Activated T-helper 2 cell treated with anti-CD3 and anti-CD28 coated beads, Interferon-gamma antibody, Interleukin-2, Interleukin-4, amounts not matched to agents 10 μg/mL and 5 μg/mL and 100 μg/mL, durations not matched to agents 14 hours and 24 hours and 36 hours (primary cell): ENCODE data around the gene STX2. TPM values are rescaled to one million over a fixed set of nuclear protein-coding genes. Genes with fewer than 3 reads are reported as not detected.

ENCODE experiments used
- DNase-seq: peaks from one replicate; pipeline ENCODE4 v3.0.0; 2021; ENCODE audit warnings: low spot score
- H3K27ac Mint-ChIP-seq: one replicate; pipeline ENCODE4 v1.8.0; 2021; ENCODE audit warnings: mixed read lengths
- H3K27me3 Mint-ChIP-seq: one replicate; pipeline ENCODE4 v1.8.0; 2021; ENCODE audit warnings: low read depth, mixed read lengths
- H3K36me3 Mint-ChIP-seq: one replicate; pipeline ENCODE4 v1.8.0; 2021; ENCODE audit warnings: low read depth, mixed read lengths
- H3K4me1 Mint-ChIP-seq: one replicate; pipeline ENCODE4 v1.8.0; 2021; ENCODE audit warnings: low read depth, mixed read lengths
- H3K4me3 Mint-ChIP-seq: one replicate; pipeline ENCODE4 v1.8.0; 2021; ENCODE audit warnings: low read depth, mild to moderate bottlenecking, moderate library complexity, mixed read lengths
- H3K9me3 Mint-ChIP-seq: one replicate; pipeline ENCODE4 v1.8.0; 2021; ENCODE audit warnings: mixed read lengths
- intact Hi-C: fragments of 100-400 bp; cut with micrococcal nuclease; formaldehyde crosslinking; loops from one replicate; pipeline ENCODE4 v1.15.1; 2023
- total RNA-seq: library from RNA; stranded (reverse); gene quantifications from 2 replicates; pipeline ENCODE4 v1.2.3, GENCODE V29; 2022

STX2 gene
- total RNA-seq, 1 donor from 2014 or later: 19.6 TPM

DNA sequence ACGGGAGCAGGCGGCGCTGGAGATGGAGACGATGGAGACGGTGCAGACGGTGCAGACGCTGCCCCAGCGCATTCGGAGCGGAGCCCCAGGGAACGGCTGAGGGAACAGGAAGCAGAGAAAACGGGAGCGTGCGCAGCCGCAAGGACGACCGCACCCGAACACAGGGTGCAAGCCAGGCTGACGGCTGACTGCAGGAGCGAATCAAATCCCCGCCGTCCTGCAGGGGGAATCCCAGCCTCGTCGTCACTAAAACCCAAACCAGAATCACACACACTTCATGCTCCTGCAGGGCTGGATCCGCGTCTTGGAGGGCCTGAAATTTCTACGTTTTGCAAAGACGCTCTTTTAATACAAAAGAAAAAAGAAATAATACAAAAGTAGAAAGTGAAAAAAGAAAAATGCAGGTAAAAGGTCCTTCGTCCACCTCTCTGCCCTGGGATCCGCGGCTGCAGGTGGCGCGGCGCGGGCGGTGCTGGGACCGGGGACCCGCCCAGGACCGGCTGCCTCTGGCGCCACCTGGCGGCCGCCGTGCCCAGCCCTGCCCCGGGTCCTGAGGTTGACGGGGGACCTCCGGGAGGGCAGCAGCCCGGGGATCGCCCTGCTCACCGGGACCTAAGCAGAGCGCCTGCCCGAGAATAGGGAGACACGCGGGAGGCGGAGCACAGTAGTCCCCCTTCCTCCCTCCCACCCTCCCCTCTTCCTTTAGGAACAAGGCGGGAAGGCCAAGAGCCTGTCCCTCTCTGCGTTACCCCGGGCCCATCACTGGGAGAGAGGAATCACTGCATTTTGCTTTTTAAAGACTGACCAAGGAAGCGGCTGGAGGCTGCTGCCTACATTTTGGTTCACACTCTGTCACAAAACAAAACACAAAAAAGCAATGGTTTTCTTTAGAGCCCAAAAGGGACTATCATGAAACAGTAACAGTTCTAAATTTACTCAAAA is 20.1 kb downstream of the STX2 start:
- Mint-ChIP-seq H3K27me3 (no peaks in the 10 kb centered on the region), H3K4me1 (peaks cover 7% of the 10 kb centered on the region), H3K4me3 (peak overlapping the region; percentile 80), H3K36me3 (peaks cover 33% of the 10 kb centered on the region), H3K9me3 (no peaks in the 10 kb centered on the region), H3K27ac (peak overlapping the region; percentile 27)
- peak; percentile 60 for DNase-seq
- intact Hi-C loops: loop anchor here (1.0 kb wide), 1 partner anchor 58 kb away; no protein-coding TSS in a partner anchor

DNA sequence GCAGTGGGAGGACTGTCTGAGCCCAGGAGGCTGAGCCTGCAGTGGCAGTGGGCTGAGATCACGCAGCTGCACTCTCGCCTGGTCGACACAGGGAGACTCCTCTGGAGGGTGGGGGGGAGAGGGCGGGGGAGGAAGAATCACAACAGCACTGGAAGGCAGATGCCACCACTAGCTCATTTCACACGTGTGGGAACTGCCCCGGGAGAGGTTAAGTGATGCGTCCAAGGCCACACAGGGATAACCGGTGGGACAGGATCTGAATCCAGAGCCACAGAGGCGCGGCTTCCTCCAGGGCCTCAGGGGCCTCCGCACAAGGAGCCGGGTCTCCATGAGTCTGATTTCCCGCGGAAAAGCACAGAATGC is 20.8 kb downstream of the STX2 start:
- Mint-ChIP-seq H3K9me3 (no peaks in the 10 kb centered on the region), H3K27ac (peak overlapping the region; percentile 27), H3K4me3 (peak overlapping the region; percentile 80), H3K36me3 (peaks cover 28% of the 10 kb centered on the region), H3K27me3 (no peaks in the 10 kb centered on the region), H3K4me1 (peaks cover 7% of the 10 kb centered on the region)
- DNase-seq: no peak
- intact Hi-C loops: no loop called here

DNA sequence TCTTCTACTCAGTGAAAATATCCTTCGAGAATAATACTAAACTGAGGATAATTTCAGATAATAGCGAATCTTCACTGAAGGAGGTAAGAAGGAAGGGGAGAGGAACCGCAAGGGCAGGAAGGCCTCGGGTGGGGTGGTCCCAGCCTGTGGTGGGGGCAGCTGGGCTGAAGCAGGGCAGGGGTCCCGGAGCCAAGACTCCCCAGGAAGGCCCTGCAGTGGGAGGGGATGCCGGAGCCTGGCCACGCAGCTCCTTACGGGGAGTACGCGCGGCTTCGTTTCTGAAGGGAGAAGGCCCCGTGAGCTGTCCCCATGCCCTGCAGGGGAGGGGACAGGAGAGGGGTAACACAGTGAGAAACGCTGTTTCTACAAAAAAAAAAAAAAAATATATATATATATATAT is 21.2 kb downstream of the STX2 start:
- no peaks in the 10 kb centered on the region for H3K27me3 Mint-ChIP-seq
- peaks cover 7% of the 10 kb centered on the region for H3K4me1 Mint-ChIP-seq
- no peak overlapping the region for H3K27ac Mint-ChIP-seq
- H3K36me3 Mint-ChIP-seq: peaks cover 25% of the 10 kb centered on the region
- intact Hi-C loops: no loop called here
- no peak for DNase-seq
- H3K9me3 Mint-ChIP-seq: no peaks in the 10 kb centered on the region
- peak overlapping the region; percentile 30 for H3K4me3 Mint-ChIP-seq

DNA sequence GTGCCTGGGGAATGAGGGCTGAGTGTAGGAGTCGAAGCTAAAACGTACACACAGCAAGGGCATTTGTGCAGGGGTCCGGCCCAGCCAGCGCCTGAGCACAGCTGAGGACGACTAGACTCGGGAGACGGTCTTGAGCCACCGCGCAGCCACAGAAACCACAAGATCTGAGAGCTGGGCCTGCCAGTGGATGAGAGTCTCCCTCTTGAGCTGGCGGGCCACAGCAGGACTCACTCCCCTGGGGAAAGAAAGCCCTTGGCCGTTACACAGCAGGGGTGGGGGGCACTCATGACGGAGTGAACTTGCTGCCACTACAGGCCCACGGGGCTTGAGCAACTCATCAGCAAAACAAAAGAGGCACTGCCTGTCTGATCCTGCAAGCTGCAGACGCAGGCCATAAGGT is 23.0 kb downstream of the STX2 start:
- Mint-ChIP-seq H3K4me1 (peaks cover 7% of the 10 kb centered on the region), H3K9me3 (no peaks in the 10 kb centered on the region), H3K27ac (no peak overlapping the region), H3K27me3 (no peaks in the 10 kb centered on the region), H3K36me3 (peaks cover 23% of the 10 kb centered on the region), H3K4me3 (no peak overlapping the region)
- DNase-seq: no peak
- intact Hi-C loops: no loop called here

DNA sequence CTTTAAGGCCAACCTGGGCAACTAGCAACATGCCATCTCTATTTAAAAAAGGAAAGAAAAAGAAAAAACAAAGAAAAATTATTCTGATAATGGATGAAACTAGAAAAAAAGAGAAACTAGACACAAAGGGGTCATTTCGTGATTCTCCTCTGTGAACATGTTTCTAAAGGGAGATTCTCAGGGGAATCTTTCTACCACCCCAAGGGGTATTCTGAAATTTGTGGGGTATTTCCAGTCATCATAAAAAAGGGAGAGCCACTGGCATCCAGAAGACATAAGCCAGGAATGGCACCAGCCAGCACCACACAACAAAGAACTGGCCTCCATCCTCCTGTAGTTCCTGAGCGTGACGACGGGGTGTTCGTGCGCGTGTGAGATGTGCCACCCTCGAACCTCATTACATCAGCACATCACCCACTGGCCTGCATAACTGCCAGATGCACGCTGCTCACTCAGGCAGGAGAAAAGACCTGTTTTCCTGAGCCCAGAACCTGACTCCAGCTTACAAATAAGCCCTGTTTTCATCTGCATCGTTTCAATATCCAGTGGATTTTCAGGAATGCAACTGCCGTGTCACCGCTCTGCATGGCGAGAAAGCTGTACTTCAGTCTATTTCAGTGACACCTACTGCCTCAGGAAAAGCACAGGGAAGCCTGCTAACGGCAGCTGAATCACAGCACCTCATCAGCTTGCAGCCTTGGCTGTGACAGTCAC is 23.9 kb downstream of the STX2 start:
- H3K36me3 Mint-ChIP-seq: peaks cover 21% of the 10 kb centered on the region
- H3K27me3 Mint-ChIP-seq: no peaks in the 10 kb centered on the region
- no peak overlapping the region for H3K4me3 Mint-ChIP-seq
- intact Hi-C loops: no loop called here
- H3K27ac Mint-ChIP-seq: no peak overlapping the region
- DNase-seq: no peak
- H3K4me1 Mint-ChIP-seq: peaks cover 4% of the 10 kb centered on the region
- no peaks in the 10 kb centered on the region for H3K9me3 Mint-ChIP-seq

DNA sequence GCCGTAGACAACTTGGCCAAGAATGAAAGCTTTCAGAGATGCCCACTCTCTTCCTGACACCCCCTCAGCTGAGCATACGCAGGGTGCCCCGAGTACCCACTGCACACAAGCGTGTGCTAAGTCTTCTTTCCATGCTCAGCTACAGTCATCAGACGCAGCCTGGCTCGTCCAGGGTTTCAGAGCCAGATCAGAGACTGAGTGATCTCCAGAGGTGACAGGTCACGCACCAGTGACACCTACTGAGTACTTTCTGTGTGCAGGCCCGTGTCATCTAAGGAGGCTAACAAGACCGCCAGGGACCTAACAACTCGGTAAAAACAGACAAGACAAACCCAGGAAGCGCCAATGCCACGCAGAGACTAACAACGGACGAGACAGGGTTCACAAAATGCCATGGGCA is 25.1 kb downstream of the STX2 start:
- DNase-seq: no peak
- H3K4me3 Mint-ChIP-seq: no peak overlapping the region
- no peaks in the 10 kb centered on the region for H3K27me3 Mint-ChIP-seq
- no peaks in the 10 kb centered on the region for H3K9me3 Mint-ChIP-seq
- H3K27ac Mint-ChIP-seq: no peak overlapping the region
- intact Hi-C loops: no loop called here
- peaks cover 28% of the 10 kb centered on the region for H3K36me3 Mint-ChIP-seq
- H3K4me1 Mint-ChIP-seq: peaks cover 4% of the 10 kb centered on the region

DNA sequence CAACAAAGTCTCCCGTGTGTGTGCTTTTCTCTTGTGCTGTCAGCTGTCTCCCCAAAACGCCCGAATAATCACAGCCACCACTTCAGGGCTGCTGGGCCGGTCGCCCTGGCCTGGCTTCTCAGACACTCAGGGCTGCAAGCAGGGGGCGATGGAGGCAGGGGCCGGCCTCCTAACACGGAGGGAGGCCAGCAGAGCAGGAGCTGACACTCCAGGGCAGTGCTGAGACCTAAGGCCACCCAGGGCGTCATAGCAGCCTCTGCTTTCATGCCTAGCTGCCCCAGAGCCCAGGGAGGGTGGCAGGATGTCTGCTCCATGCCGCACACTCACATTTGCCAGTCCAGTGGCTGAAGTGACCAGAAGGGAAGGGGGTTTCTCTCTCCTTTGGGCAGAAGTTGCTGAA is 25.6 kb downstream of the STX2 start:
- DNase-seq: no peak
- Mint-ChIP-seq H3K9me3 (no peaks in the 10 kb centered on the region), H3K4me1 (peaks cover 2% of the 10 kb centered on the region), H3K36me3 (peaks cover 27% of the 10 kb centered on the region), H3K4me3 (no peak overlapping the region), H3K27ac (no peak overlapping the region), H3K27me3 (no peaks in the 10 kb centered on the region)
- intact Hi-C loops: no loop called here

DNA sequence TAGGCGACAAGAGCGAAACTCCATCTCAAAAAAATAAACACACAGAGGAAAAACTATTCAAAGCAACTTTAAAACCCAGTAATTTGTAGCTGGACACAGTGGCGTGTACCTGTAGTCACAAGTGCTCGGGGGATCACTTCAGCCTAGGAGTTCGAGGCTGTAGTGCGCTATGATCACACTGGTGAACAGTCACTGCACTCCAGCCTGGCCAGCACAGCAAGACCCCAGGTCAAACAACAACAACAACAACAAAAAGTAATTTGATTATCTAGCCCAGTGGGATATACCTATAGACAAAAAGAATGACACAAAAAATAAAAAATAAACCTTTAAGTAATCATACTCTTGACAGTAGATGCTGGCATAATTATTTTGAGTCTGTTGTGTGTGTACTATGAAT is 29.3 kb downstream of the STX2 start:
- peaks cover 50% of the 10 kb centered on the region for H3K36me3 Mint-ChIP-seq
- intact Hi-C loops: no loop called here
- no peaks in the 10 kb centered on the region for H3K27me3 Mint-ChIP-seq

DNA sequence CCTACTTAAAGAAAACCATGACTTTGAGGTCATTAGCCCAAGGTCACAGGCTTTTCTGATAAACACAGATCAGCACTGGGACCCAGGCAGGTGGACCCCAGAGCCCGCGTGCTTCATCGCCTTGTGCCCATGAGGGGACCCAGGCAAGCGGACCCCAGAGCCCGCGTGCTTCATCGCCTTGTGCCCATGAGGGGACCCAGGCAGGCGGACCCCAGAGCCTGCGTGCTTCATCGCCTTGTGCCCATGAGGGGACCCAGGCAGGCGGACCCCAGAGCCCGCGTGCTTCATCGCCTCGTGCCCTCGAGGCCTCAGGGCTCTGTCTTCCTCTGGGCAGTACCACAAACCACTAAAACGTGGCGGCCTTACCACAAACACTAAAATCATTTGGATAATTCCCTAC is 31.7 kb downstream of the STX2 start:
- intact Hi-C loops: no loop called here
- H3K4me1 Mint-ChIP-seq: no peaks in the 10 kb centered on the region
- H3K4me3 Mint-ChIP-seq: no peak overlapping the region
- no peaks in the 10 kb centered on the region for H3K9me3 Mint-ChIP-seq
- DNase-seq: no peak
- no peaks in the 10 kb centered on the region for H3K27me3 Mint-ChIP-seq
- no peak overlapping the region for H3K27ac Mint-ChIP-seq
- peaks cover 61% of the 10 kb centered on the region for H3K36me3 Mint-ChIP-seq

More for the DNA sequence above, 29.3 kb downstream of the STX2 start:
- no peak for DNase-seq
- Mint-ChIP-seq H3K27ac (no peak overlapping the region), H3K9me3 (no peaks in the 10 kb centered on the region), H3K4me3 (no peak overlapping the region), H3K4me1 (no peaks in the 10 kb centered on the region)

DNA sequence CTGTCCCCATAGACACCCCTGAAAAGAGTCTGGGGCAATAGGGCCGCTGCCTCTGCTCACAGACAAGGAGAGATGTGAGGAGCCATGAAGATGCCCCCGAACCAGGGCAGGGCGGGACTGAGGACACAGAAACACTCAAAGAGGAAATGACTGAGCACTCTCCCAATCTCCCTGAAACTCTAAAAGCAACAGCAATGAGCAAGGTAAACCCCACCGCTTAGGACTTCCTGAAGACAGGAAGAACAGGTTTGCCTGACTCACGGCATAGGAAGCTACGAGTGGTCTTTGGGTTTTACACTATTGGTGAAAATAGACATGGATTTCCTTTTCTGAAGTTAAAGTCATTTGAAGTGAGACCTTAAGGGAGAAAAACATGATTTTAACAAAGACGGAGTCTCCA is 32.5 kb downstream of the STX2 start:
- intact Hi-C loops: no loop called here
- Mint-ChIP-seq H3K9me3 (no peaks in the 10 kb centered on the region), H3K36me3 (peaks cover 54% of the 10 kb centered on the region), H3K27me3 (no peaks in the 10 kb centered on the region), H3K4me3 (no peak overlapping the region), H3K27ac (no peak overlapping the region), H3K4me1 (no peaks in the 10 kb centered on the region)
- DNase-seq: no peak

DNA sequence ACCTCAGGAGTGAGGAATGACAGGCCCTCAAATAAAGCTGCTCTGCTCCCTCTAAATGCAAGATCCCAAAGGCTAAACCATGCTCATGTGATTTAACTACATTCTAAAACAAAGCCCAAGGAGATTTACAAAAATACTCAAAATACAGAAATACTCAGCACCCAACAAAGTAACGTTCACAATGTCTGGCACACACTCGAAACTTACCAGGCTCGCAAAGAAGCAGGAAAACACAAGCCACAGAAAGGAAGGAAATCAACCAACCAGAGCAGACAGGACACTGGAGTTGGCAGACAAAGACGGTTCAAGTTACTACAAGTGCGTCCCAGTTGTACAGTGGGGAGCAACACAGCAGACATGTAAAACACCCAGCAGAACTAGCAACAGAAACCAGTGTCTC is 33.4 kb downstream of the STX2 start:
- Mint-ChIP-seq H3K27me3 (no peaks in the 10 kb centered on the region), H3K36me3 (peaks cover 54% of the 10 kb centered on the region), H3K4me3 (no peak overlapping the region), H3K4me1 (peaks cover 2% of the 10 kb centered on the region), H3K9me3 (no peaks in the 10 kb centered on the region), H3K27ac (no peak overlapping the region)
- DNase-seq: no peak
- intact Hi-C loops: no loop called here

DNA sequence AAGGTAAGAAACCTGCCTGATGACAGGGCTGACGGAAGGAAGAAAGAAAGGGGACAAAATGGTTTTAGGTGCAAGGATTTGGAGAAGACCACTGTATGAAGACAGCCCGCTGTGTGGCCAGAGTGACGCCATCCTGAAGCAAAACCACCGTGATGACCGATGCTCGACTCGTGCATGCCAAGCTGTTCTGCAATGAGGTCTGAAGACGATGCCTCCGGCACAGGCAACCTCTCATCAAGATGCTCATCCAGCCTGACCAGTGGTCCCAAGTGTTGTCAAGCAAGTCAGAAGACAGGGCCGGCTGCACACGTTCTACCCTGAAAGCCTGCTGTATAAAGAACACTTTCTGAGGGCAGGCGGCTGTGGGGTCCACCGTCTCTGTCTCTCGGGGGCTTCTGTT is 34.8 kb downstream of the STX2 start:
- peaks cover 60% of the 10 kb centered on the region for H3K36me3 Mint-ChIP-seq
- no peaks in the 10 kb centered on the region for H3K27me3 Mint-ChIP-seq
- no peak for DNase-seq
- intact Hi-C loops: no loop called here
- H3K4me3 Mint-ChIP-seq: no peak overlapping the region
- no peaks in the 10 kb centered on the region for H3K9me3 Mint-ChIP-seq
- H3K27ac Mint-ChIP-seq: no peak overlapping the region
- peaks cover 7% of the 10 kb centered on the region for H3K4me1 Mint-ChIP-seq

DNA sequence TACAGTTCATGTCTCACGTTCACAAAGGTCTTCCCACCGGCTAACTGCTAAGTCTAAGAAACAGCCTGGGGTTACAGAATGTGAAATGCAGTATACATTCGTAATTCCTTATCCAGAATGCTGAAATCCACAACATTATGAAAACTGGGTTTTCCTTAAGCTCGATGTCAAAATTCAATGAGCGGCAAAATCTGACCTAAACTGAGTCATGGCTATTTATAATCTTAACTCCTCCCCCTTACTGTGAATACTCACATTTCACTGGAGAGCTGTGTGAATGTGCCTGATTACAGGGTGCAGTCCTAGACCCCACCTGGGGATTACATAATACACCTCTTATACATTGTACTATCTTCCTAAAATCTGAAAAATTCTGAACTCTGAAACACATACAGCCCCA is 35.3 kb downstream of the STX2 start:
- no peak overlapping the region for H3K27ac Mint-ChIP-seq
- H3K27me3 Mint-ChIP-seq: no peaks in the 10 kb centered on the region
- peaks cover 62% of the 10 kb centered on the region for H3K36me3 Mint-ChIP-seq
- H3K4me3 Mint-ChIP-seq: no peak overlapping the region
- intact Hi-C loops: no loop called here
- no peak for DNase-seq
- H3K4me1 Mint-ChIP-seq: peaks cover 7% of the 10 kb centered on the region
- no peaks in the 10 kb centered on the region for H3K9me3 Mint-ChIP-seq
